AG09309 (cell line): ENCODE data around the gene AFAP1.

Source experiments
- DNase-seq: peaks from one replicate; pipeline ENCODE4 v3.0.0-alpha.2; 2010; ENCODE audit warnings: low read depth
- H3K4me3 ChIP-seq: 2 replicates; pipeline ENCODE4 v1.5.1; 2011; ENCODE audit warnings: mild to moderate bottlenecking, low read depth, low read length, moderate library complexity; ENCODE audit not compliant: control insufficient read depth
- TF ChIP-seq, protein P1 (sequence below): IDR thresholded peaks from 2 replicates; pipeline ENCODE4 v1.5.1; 2011; ENCODE audit warnings: mild to moderate bottlenecking, low read depth, low read length, inconsistent platforms; ENCODE audit not compliant: insufficient read depth, control insufficient read depth; ENCODE audit errors: missing control alignments

AFAP1 gene

DNA sequence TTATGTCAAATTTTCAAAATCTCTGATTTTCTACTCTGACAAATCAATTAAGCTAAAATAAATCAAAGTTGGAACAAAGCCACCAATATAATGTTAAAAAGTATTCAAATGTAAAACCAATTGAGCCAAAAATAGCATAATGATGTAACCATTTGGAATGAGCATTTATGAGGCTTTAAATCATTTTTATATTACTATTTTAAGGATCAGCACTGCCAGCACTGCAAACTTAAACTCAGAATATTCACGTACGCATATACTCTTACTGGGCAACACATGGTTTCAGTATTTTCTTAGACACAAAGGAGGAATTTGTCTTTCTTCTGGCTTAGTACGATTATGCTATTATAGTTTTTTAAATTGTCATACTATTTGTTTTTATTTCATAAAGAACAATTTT lies 52.2 kb downstream of the AFAP1 start:
- TF ChIP-seq, protein P1, sequence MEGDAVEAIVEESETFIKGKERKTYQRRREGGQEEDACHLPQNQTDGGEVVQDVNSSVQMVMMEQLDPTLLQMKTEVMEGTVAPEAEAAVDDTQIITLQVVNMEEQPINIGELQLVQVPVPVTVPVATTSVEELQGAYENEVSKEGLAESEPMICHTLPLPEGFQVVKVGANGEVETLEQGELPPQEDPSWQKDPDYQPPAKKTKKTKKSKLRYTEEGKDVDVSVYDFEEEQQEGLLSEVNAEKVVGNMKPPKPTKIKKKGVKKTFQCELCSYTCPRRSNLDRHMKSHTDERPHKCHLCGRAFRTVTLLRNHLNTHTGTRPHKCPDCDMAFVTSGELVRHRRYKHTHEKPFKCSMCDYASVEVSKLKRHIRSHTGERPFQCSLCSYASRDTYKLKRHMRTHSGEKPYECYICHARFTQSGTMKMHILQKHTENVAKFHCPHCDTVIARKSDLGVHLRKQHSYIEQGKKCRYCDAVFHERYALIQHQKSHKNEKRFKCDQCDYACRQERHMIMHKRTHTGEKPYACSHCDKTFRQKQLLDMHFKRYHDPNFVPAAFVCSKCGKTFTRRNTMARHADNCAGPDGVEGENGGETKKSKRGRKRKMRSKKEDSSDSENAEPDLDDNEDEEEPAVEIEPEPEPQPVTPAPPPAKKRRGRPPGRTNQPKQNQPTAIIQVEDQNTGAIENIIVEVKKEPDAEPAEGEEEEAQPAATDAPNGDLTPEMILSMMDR, result no peak
- no peak for DNase-seq
- no peak overlapping the region for H3K4me3 ChIP-seq

DNA sequence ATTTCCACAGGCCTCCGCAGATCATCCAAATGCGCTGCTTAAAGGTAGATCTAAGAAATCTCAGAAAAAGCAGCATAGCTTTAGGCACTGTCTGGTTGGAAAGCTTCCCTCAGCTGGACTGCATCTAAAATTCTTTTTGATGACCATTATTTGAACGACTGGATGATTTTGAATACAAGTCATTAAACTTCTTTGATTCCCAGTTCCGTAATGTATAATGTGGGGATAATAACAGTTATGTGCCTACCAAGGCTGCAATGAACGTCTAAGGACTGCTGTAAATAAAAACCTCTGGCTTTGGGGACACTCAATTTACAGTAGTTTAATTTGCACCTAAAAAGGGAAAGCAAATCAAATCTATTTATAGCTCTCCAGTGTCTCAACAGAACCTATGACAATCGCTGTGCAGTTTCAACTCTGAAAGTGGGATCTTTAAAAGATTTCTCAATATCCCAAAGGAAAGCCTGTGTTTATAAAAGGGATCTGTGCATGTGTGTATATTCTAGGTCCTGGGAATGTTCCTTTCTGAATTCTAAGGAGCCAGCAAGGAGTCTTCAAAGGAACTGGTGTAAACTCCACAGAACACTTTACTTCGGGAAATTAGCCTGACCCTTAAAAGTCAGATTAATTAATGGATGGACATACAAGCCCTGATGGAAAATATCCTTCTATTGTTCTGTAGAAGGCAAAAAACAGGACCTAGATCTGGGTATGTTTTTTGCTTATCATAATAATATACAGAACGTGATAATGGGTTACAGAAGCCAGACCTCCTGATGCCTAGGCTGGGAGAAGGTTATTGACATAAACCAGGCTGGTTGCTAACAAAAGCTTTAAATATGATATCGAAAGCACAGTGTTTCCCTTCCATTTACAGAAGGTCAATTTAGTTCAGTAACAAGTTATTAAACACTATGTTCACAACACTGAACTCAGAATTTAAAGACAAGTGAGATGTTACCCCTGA lies 53.4 kb downstream of the AFAP1 start:
- no peak for DNase-seq
- H3K4me3 ChIP-seq, result no peak overlapping the region
- TF ChIP-seq, protein P1, result no peak

DNA sequence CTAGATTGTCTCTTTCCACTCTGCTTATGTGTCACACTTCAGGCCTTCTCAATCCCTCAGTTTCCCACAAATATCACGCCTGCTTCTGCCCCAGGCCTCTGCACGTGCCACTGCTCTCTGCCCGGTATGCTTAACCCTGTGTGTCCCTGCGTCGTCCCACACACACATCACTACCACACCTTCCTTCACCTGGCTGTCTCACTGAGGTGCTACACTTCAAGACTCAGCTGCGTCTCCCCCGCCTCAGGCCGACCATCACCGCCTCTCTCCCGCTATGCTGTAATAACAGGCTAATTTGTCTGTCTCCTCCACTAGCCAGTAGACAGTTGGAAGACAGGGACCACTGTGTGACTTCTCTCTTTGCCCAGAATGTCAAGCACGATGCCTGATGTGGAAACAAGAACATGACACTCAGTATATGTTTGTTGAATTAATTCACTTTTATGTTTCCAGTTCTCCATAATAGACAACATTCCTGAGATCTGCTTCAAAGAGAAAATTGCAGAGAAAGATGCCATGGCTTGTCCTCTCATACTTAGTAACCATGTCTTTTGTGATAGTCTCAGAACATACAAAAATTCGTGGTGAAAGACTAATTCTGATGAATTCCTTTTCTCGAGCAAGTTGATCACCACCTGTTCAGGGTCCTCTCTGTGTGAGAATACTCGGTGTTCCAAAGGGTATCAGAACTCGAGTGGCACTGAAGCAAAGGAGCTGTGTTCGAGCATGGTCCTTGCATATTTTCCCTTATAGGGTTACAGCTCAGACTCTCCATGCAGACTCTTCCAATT lies 54.2 kb downstream of the AFAP1 start:
- TF ChIP-seq, protein P1, result no peak
- H3K4me3 ChIP-seq, result no peak overlapping the region

DNA sequence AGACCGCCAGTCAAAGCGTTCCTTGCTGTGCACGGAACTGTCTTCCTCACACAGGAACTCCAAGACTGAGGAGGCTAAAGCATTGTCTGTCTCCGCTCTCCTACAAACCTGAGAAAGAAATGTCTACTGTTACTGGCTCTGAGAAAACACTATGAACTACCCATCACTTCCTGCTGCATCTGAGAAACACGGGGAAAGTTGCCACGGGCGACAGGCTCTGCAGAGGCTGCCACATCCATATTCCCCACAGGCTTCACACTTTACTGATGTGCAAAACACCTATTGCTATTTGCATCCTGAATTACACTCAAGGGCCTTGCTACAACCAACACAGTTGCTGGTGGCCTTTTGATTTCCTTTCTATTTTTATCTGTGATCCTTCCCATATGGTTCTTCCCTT lies 59.0 kb downstream of the AFAP1 start:
- no peak for DNase-seq
- TF ChIP-seq, protein P1, result no peak
- no peak overlapping the region for H3K4me3 ChIP-seq

More for the DNA sequence above, 54.2 kb downstream of the AFAP1 start:
- DNase-seq, result no peak

DNA sequence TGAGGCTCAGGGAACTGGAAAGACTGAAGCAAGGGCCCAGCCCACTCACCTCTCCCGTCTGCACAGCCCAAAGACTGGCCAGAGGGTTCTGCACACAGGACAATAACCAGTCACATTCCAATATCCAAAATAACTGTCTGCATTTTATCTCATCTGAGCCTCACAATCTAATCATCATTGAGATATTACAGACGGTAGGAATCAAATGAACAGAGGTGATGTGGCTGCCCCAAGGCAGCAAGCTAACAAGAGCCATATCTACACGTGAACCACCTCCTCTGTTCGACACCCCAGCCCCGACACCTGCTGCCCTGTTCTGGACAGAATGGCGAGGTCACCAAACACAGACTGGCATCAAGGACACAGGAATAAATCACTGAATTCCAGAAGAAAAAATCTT lies 60.5 kb downstream of the AFAP1 start:
- no peak for DNase-seq
- H3K4me3 ChIP-seq, result no peak overlapping the region
- TF ChIP-seq, protein P1, result no peak

DNA sequence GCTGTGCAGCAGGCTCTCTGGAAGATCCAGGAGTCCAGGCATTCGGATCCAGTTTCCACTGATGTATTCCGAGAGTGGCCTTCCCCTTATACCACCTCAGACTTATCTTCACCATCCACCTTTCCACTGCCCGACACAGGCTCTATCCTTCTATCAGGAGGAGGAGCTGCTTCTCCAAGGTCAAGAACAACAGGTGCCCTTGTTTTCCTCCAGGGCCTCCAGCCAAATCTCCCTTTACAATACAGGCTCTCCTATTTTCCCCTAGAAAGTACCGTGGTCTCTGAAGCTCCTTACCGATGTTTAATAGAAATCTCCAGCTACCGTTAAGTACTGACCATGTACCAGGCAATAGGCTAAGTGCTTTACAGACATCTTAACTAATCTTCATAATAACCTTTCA lies 61.3 kb downstream of the AFAP1 start:
- TF ChIP-seq, protein P1, result no peak
- DNase-seq, result no peak
- H3K4me3 ChIP-seq, result no peak overlapping the region
